ENCODE measurements around the gene ZBTB34.
"Not testable (repeated sequence)": the region's sequence is repeated elsewhere in the genome, so short reads cannot be mapped to it uniquely, and the experiment has no call there.

The ZBTB34 gene

GRCh38 chr9:126860077-126860756 lies at the start of gene ZBTB34:
Gene ZBTB34 (plus strand): TSS chr9:126860639. CDS start chr9:126879400, 18,761 bp downstream.
- TF ChIP-seq POLR2A (IDR thresholded peaks at IDR 0.05; ENCODE audit: low read depth, low read length) = peak; percentile 60
- FAIRE-seq (no peak), DNase-seq (ENCODE audit: insufficient read length, low spot score) (peak; percentile 78)

GRCh38 chr9:126813072-126813471 lies 47.4 kb upstream of the ZBTB34 start:
- FAIRE-seq (peak; percentile 55), DNase-seq (ENCODE audit: insufficient read length, low spot score) (no peak)
- TF ChIP-seq POLR2A (IDR thresholded peaks at IDR 0.05; ENCODE audit: low read depth, low read length) = no peak

- no peak for DNase-seq (ENCODE audit: insufficient read length, low spot score)
- peak; percentile 86 for FAIRE-seq
- no peak for TF ChIP-seq POLR2A (IDR thresholded peaks at IDR 0.05; ENCODE audit: low read depth, low read length)
Measured at GRCh38 chr9:126814091-126814490, 46.3 kb upstream of the ZBTB34 start.

GRCh38 chr9:126817615-126818014 lies 42.8 kb upstream of the ZBTB34 start:
- FAIRE-seq; DNase-seq (ENCODE audit: insufficient read length, low spot score): not testable (repeated sequence)

- peak; percentile 75 for FAIRE-seq
- TF ChIP-seq POLR2A (IDR thresholded peaks at IDR 0.05; ENCODE audit: low read depth, low read length) = no peak
Measured at GRCh38 chr9:126818482-126818881, 42.0 kb upstream of the ZBTB34 start.

GRCh38 chr9:126819482-126819881 lies 41.0 kb upstream of the ZBTB34 start:
- no peak for DNase-seq (ENCODE audit: insufficient read length, low spot score)
- FAIRE-seq = peak; percentile 62
- no peak for TF ChIP-seq POLR2A (IDR thresholded peaks at IDR 0.05; ENCODE audit: low read depth, low read length)

More at GRCh38 chr9:126818482-126818881, 42.0 kb upstream of the ZBTB34 start:
- no peak for DNase-seq (ENCODE audit: insufficient read length, low spot score)

- FAIRE-seq = no peak
- no peak for TF ChIP-seq POLR2A (IDR thresholded peaks at IDR 0.05; ENCODE audit: low read depth, low read length)
Measured at GRCh38 chr9:126822278-126822677, 38.2 kb upstream of the ZBTB34 start.

GRCh38 chr9:126822873-126823272 lies 37.6 kb upstream of the ZBTB34 start:
- no peak for DNase-seq (ENCODE audit: insufficient read length, low spot score)
- TF ChIP-seq POLR2A (IDR thresholded peaks at IDR 0.05; ENCODE audit: low read depth, low read length) = no peak
- no peak for FAIRE-seq

More at GRCh38 chr9:126822278-126822677, 38.2 kb upstream of the ZBTB34 start:
- no peak for DNase-seq (ENCODE audit: insufficient read length, low spot score)

- not testable (repeated sequence) for FAIRE-seq; DNase-seq (ENCODE audit: insufficient read length, low spot score)
Measured at GRCh38 chr9:126824052-126824451, 36.4 kb upstream of the ZBTB34 start.

- TF ChIP-seq POLR2A (IDR thresholded peaks at IDR 0.05; ENCODE audit: low read depth, low read length) = no peak
- FAIRE-seq (no peak), DNase-seq (ENCODE audit: insufficient read length, low spot score) (no peak)
Measured at GRCh38 chr9:126827227-126827626, 33.2 kb upstream of the ZBTB34 start.

- DNase-seq (ENCODE audit: insufficient read length, low spot score) (no peak), FAIRE-seq (no peak)
- no peak for TF ChIP-seq POLR2A (IDR thresholded peaks at IDR 0.05; ENCODE audit: low read depth, low read length)
Measured at GRCh38 chr9:126829035-126829434, 31.4 kb upstream of the ZBTB34 start.

GRCh38 chr9:126830827-126831226 lies 29.6 kb upstream of the ZBTB34 start:
- FAIRE-seq (no peak), DNase-seq (ENCODE audit: insufficient read length, low spot score) (no peak)

GRCh38 chr9:126832440-126832839 lies 28.0 kb upstream of the ZBTB34 start:
- FAIRE-seq (no peak), DNase-seq (ENCODE audit: insufficient read length, low spot score) (no peak)
- no peak for TF ChIP-seq POLR2A (IDR thresholded peaks at IDR 0.05; ENCODE audit: low read depth, low read length)

More at GRCh38 chr9:126830827-126831226, 29.6 kb upstream of the ZBTB34 start:
- no peak for TF ChIP-seq POLR2A (IDR thresholded peaks at IDR 0.05; ENCODE audit: low read depth, low read length)

- FAIRE-seq = no peak
- no peak for TF ChIP-seq POLR2A (IDR thresholded peaks at IDR 0.05; ENCODE audit: low read depth, low read length)
- DNase-seq (ENCODE audit: insufficient read length, low spot score) = no peak
Measured at GRCh38 chr9:126833020-126833419, 27.4 kb upstream of the ZBTB34 start.

GRCh38 chr9:126833710-126834345 lies 26.6 kb upstream of the ZBTB34 start:
- no peak for DNase-seq (ENCODE audit: insufficient read length, low spot score)
- no peak for FAIRE-seq
- no peak for TF ChIP-seq POLR2A (IDR thresholded peaks at IDR 0.05; ENCODE audit: low read depth, low read length)
